Measurements from ENCODE around the gene PDCD4.

- TF ChIP-seq CTCF (IDR thresholded peaks at IDR 0.05) (no peak), ZFX (IDR thresholded peaks at IDR 0.05; ENCODE audit: borderline replicate concordance) (no peak)
These were observed 38.4 kb downstream of the PDCD4 start for GRCh38 chr10:110910138-110910537.

Measured in 22Rv1 (cell line).